ENCODE results near the gene IPPK.
"Not testable (repeated sequence)": the region's sequence is repeated elsewhere in the genome, so short reads cannot be mapped to it uniquely, and the experiment has no call there.

The IPPK gene

GRCh38 chr9:92613268-92614122 lies 56.4 kb downstream of the IPPK start:
- DNase-seq (ENCODE audit: low read depth): no peak

- DNase-seq (ENCODE audit: low read depth): no peak
Observed at GRCh38 chr9:92612816-92613215, 57.1 kb downstream of the IPPK start.

GRCh38 chr9:92612292-92612691 lies 57.6 kb downstream of the IPPK start:
- DNase-seq (ENCODE audit: low read depth): no peak

- DNase-seq (ENCODE audit: low read depth): no peak
Observed at GRCh38 chr9:92611621-92612285, 58.2 kb downstream of the IPPK start.

GRCh38 chr9:92610470-92611420 lies 59.2 kb downstream of the IPPK start:
- no peak for DNase-seq (ENCODE audit: low read depth)

- DNase-seq (ENCODE audit: low read depth): no peak
Observed at GRCh38 chr9:92608909-92609445, 61.0 kb downstream of the IPPK start.

GRCh38 chr9:92608241-92608908 lies 61.6 kb downstream of the IPPK start:
- no peak for DNase-seq (ENCODE audit: low read depth)

- DNase-seq (ENCODE audit: low read depth): no peak
Observed at GRCh38 chr9:92607773-92608172, 62.2 kb downstream of the IPPK start.

- DNase-seq (ENCODE audit: low read depth): no peak
Observed at GRCh38 chr9:92607088-92607487, 62.8 kb downstream of the IPPK start.

GRCh38 chr9:92605224-92605623 lies 64.7 kb downstream of the IPPK start:
- DNase-seq (ENCODE audit: low read depth): no peak

- DNase-seq (ENCODE audit: low read depth): no peak
Observed at GRCh38 chr9:92603990-92604389, 65.9 kb downstream of the IPPK start.

- no peak for DNase-seq (ENCODE audit: low read depth)
Observed at GRCh38 chr9:92603100-92603499, 66.8 kb downstream of the IPPK start.

- no peak for DNase-seq (ENCODE audit: low read depth)
Observed at GRCh38 chr9:92602413-92602812, 67.5 kb downstream of the IPPK start.

GRCh38 chr9:92601451-92601850 lies 68.5 kb downstream of the IPPK start:
- DNase-seq (ENCODE audit: low read depth): no peak

- no peak for DNase-seq (ENCODE audit: low read depth)
Observed at GRCh38 chr9:92600462-92601261, 69.3 kb downstream of the IPPK start.

- no peak for DNase-seq (ENCODE audit: low read depth)
Observed at GRCh38 chr9:92599938-92600461, 69.9 kb downstream of the IPPK start.

- DNase-seq (ENCODE audit: low read depth): no peak
Observed at GRCh38 chr9:92598382-92598781, 71.5 kb downstream of the IPPK start.

GRCh38 chr9:92595930-92596329 lies 74.0 kb downstream of the IPPK start:
- DNase-seq (ENCODE audit: low read depth): no peak

GRCh38 chr9:92595075-92595474 lies 74.9 kb downstream of the IPPK start:
- DNase-seq (ENCODE audit: low read depth): not testable (repeated sequence)
